HG02970 (cell line): ENCODE data around the gene SLC45A1.
"Not testable (repeated sequence)": the region's sequence is repeated elsewhere in the genome, so short reads cannot be mapped to it uniquely, and the experiment has no call there.

Experiments
- ATAC-seq: cut with Tn5 transposase; IDR thresholded peaks from one replicate; pipeline ENCODE4 v1.9.1; 2021; ENCODE audit warnings: mild to moderate bottlenecking, moderate library complexity, moderate number of reproducible peaks; ENCODE audit not compliant: unreplicated experiment, low FRiP score

The SLC45A1 gene

DNA sequence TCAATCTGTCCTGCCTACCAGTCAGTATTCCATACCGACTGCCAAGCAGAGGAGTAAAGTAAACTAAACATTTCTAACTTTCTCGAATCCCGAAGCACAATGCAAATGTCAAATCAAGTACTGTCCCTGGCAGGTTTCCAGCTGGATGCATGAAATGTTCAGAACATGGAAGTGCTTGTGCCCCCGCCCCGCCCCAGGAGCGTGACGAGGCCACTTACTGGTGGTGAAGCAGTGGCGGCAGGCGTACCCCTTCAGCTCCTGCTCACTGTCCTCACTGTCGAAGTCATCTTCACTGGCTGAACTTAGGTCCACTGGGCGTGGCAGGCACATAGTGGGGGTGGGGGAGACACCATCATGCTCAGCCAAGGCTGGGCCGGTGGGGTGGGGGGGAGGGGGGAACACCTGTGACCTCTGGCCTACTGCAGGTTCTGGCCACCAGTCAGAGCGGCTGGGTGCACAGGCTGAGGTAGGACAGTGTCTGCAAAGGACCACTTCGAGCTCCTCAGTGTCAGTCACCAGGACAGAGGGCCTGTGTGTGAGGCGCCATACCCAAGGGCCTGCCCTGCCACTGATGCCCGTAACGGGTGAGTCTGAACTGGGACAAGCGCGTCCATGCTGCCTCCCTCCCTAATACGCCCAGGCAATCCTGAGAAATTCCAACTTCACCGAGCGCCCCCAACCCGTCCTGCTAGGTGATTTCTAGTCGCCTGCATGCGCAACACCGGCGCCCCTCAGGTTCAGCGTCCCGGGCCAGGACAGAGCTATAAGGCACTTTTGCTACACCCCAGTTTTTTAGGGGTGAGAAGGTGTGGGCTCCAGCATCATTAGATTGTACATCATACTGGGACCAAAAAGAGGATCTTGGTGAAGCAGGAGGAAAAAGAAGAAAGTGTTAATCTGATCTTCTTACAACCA lies 46.9 kb downstream of the SLC45A1 start:
- ATAC-seq, result no peak

DNA sequence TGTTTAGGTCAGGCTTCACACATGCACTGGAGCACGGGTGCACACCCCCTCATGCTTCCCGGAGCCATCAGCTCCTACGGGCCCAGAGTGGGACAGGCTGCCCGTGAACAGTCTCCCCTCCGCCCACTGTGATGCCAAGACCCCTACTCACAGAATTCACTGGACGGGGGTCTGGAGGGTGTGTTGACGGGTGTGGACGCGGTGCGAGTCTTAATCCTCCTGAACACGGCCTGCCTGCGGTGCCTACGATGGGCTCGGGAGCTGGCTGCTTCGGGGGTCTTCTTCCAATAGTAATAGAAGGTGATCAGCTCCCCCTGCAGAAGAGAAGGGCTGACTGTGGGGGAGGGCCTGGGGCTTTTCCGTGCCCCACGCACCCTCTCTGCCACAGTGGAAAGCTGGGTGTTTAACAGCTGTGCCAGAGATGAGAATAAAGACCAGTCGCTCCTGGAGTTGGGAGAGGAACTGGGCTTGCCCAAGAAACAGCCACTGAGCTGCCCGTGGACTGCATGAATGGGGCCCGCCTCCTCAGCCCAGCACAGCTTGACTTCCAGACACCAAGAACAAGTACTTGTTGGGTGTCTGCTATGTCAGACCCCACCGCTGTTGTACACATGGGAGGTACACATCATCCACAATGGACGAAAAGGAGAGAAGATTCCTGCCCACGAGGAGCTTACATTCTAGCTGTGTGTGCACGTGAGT lies 47.9 kb downstream of the SLC45A1 start:
- no peak for ATAC-seq

DNA sequence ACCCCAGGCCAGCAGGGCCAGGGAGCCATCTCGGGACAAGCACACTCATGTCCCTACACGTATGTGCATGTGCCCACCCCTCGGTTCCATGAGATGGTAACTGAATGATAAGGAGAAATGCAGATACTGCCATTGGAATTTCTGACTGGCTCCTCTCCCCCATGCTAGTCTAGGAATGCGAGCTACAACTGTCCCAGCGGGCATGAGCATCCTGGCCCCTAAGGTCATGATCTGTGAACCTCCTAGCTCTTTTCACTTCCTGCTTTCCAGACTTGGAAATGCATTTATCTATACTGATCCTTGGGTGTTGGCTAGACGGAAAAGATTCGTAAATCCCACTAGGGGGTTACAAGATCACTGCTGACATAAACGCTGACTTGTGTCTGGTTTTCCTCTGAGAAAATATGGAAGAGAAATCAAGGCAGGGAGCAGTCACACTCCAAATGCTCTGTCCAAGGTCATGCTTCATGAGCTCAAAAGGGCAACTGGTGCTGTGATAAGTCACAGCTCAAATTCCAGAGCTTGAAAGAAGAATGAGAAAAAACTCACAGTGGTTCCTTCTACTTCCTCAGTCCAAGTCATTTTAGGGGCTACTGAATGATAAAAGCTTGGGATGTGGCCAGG lies 49.8 kb downstream of the SLC45A1 start:
- ATAC-seq, result no peak

DNA sequence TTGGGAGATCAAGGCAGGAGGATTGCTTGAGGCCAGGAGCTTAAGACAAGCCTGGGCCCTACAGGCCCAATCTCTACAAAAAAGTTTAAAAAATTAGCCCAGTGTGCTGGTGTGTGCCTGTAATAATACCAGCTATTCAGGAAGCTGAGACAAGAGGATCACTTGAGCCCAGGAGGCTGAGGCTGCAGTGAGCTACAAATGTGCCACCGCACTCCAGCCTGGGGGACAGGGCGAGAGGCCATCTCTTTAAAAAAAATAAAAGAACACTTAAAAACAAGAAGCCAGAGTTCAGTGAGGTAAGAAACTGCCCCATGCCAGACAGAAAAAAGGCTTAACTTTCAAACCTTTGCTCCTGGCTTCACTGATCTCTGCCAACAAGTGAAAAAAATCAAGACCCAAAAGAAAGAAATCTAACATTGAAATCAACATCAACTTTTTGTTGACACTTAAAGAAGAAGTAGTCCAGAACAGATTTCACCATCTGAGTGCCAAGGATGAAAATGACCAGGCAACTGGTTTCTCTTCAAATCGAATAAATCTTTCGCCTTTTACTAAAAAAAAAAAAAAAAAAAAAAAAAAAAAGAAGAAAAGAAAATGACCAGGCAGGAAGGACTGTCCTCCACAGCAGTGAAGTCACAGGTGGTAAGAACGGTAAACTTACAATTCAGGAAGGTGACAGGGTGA lies 51.2 kb downstream of the SLC45A1 start:
- no peak for ATAC-seq

DNA sequence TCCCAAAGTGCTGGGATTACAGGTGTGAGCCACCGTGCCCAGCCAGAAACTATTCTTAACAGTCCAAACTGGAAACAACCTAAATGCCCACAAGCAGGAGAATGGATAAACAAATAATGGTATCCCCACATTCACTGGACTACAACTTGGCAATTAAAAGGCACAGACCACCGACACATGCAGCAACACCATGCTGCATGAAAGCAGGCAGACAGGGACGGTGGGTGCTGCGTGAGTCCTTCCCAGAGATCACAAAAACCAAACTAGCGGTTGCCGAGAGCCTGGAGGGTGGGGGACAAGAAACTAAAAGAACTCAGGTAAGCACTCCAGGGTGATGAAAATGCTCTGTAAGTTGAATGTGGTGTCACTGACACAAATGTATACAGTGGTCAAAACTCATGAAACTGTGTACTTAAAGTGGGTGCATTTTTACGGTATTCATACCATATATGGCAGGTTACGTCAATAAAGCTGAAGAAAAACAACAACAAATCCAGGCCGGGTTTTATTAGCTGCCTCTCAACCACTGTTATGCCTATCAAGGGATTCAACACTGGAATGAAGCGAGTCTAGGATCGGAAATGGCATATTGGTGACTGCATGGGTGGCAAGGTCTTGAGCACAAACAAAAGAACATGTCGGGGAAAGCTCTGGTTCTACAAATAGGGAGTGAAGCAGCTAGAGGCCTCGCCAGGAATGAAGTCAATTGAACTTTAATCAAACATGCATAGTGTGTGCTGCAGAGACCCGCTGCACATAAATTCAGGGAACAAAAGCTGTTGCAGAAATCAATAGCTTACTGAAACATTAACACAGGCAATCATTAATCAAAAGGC lies 52.4 kb downstream of the SLC45A1 start:
- no peak for ATAC-seq

DNA sequence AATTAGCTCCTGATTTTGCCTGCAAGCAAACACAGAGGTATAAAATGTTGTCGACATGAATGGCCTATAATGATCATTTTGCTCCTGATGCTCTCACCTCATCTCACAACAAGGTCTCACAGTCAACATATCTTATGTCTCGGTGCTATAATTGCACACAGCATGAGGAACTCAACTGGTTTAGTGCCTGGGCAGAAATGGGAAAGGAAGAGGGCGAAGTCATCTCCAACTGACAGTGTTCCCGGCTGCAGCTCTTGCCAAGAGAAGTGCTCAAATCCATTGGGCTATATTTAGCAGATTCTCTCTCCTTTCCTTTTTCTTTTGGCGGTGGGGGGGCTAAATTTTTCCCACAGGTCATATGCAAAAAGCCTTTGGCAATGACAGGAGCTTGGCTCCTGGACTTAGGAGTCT lies 53.0 kb downstream of the SLC45A1 start:
- no peak for ATAC-seq

DNA sequence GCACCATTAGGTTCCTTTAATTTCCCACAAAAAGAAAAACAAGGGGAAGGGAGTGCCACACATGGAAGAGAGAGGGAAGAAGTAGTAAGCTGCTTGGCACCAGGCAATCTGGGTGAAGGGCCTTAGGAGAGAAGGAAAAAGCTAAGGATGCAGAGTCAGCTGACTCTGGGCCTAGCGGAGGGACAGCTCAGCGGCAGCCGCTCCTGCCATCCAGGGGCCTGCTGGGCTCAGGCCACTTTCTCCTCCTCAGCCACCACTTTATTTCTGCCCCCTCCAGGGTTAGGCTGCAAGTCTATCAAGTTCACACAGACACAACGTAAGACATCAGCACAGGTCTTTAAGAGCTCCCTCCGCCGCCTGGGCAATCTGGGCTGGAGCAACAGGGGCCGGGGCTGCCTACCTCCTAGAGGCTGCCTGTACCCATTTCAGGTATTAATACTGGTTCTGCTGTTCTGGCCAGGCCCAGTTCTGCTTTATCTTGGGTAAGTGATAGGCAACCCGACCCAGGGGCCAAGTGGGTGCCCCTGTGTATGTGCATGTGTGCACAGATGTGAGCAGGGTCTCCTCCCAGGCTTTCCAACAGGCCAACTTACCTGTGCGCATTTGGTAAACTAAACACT lies 53.6 kb downstream of the SLC45A1 start:
- ATAC-seq, result no peak

DNA sequence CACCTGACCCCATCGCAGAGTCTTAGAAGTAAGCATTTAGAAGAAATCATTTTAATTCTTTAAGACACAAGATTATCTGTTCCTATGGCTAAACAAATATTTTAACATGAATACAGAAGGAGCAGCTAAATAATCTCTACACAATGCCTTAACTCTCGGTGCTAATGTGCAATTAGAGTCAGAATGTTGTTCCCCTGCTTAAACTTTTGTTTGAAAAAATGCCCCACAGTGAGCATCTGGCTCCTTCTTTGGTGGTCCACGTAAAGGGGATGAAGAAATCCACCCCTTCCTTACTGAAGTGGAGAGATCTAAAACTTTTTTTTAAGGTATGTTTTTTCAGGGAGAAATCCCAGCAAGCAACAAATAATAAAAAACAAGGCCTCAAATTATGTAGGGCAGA lies 55.2 kb downstream of the SLC45A1 start:
- ATAC-seq, result no peak

DNA sequence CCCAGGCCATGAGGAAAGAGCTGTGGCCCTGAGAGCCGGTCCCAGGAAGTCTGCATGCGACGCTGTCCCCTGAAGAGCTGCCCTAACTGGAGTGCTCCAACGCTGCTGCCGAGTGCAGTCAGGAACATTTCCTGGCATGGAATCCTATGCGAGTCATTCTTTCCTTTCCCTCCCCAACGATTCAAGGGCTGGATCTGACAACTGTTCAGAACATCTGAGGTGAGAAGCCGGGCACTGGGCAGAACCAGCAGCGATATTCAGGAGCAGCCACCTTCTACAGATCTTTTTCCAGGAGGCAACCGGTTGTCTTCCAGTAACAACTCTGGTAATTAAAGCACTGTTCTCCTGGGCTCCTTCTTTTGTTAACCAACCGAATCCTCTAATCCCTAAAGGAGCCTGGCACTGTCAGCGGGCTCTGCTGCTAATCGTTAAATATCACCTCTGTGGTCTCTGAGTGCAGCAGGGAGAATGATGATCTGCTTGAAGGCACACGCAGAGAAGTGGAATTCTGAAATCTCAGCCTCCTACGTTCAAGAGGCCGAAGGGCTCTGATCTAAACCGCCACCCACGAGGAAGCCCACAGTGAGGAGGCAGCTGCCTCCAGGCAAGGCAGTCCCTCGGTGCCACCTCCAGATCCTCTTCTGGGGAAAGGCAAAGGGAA lies 55.8 kb downstream of the SLC45A1 start:
- ATAC-seq, result no peak

DNA sequence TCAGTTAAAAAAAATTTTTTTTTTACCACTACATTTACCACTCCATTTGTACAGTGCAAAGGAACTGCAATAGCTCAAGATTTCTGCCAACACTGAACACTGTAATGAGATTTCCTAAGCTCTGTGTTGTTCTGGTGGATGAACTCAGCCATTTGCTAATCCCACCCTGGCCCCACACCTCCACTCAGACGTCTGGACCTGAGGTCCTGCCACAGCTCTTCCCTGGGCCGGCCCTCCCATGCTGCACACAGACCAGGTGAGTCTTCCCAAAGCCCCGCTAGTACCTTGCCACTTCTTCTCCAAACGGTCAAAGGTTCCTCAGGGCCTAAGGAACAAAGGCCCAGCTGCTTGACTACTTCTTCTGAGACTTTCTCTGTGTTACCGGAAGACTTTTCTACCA lies 56.4 kb downstream of the SLC45A1 start:
- ATAC-seq, result no peak

DNA sequence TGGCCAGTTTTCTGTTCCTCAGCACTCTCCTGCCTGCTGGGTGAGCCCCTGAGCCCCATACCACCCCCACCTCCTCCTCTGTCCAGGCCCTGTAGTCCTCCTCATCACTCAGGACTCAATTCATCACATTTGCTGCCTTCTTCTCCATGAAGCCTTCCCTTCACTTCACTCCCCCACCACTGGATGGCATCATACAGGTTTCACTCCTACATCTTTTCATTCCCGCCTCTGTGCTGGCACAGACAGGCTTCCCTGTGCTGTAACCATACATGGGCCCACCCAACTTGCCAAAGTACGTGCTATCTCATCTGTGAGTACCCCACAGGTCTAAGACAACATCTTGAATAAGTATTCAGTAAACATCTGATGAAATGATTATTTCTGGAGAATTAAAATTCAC lies 56.9 kb downstream of the SLC45A1 start:
- ATAC-seq, result no peak

DNA sequence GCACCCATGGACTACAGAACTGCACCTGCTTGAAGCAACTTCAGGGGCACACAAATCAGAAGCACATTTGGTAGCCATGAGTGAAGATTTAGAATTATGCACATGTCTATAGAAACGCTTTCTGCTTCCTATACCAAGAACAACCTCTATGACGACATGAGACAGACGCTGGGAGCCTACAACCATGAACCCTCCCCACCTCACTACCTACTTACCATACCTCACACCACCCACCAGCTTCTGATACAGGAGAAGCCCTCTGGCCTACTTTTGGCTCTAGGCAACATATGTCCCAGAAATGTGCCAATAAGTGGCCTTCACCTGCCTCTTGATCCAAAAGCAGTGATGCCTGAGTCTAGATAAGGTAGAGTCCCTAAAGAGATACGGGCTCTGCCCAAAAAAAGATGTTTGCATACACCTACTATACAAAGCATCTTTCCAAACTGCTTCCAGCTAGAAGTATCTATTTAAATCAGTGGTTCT lies 58.5 kb downstream of the SLC45A1 start:
- ATAC-seq, result no peak

DNA sequence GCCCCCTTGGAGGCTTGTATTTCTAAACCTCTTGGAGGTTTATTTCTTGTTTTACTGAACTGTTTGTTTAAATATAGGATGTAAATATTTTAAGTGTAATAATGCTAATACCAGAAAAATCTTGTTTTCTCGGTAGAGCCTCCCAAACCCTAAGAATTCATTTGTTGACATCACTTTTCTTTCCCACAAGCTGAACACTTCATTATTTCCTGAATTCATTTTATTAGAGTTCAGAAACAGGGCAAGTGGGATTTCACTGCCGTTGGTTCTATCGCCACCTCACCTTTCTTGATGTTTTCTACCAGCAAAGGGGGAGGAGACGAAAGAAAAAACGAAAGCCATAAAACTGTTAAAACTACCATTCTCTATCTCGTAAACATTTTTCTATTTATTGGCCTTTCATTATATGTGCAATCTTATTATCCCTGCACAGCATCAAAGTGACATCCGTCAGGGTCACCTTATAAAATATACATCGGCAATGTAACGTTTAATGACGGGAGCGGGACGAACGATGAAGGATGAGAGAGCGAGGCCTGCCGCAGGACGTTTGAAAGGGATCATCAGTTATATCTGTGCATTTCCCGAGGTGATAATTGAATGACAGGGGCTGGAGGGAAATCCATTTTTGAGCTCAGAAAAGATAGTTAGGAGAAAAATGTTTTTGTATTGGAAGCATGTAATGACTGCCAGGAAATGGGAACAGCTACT lies 59.5 kb downstream of the SLC45A1 start:
- ATAC-seq, result no peak

DNA sequence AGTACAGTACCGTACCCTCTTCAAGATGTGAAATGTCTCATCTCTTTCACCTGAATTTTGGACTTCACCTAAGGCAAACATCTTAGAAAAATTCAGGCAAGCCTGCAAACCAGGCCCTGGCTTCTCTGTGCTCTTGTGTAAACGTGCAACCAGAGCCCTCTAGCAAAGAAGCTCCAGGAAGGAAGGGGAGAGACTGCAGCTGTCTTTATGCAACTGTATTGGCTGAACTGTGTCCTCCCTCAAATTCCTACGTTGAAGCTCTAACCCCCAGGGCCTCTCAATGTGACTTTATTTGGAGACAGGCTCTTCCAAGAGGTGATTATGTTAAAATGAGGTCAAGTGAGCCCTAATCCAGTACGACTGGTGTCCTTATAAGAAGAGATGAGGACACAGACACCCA lies 60.3 kb downstream of the SLC45A1 start:
- no peak for ATAC-seq

DNA sequence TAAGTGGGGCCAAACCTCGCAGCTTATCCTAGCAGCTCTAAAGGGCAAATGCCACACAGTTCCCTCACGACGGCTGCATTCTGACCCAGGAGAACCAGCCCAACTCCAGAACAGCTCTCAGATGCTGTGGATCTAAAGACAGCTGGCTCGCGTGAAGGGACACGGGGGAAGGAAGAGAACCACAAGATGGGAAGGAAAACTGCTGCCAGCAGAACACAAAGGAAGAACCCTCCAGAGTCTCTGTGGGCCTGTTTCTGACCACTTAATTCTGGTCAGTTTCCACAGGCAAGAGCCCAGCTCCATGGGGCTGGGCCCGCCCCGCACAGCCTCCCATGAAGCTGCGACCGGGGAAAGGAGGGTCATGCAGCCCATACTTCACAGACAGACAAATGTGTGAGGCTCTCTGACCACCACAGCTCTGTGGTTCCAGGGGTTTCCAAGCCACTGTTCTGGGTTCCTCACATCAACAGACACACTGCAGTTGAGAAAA lies 61.1 kb downstream of the SLC45A1 start:
- ATAC-seq, result no peak

DNA sequence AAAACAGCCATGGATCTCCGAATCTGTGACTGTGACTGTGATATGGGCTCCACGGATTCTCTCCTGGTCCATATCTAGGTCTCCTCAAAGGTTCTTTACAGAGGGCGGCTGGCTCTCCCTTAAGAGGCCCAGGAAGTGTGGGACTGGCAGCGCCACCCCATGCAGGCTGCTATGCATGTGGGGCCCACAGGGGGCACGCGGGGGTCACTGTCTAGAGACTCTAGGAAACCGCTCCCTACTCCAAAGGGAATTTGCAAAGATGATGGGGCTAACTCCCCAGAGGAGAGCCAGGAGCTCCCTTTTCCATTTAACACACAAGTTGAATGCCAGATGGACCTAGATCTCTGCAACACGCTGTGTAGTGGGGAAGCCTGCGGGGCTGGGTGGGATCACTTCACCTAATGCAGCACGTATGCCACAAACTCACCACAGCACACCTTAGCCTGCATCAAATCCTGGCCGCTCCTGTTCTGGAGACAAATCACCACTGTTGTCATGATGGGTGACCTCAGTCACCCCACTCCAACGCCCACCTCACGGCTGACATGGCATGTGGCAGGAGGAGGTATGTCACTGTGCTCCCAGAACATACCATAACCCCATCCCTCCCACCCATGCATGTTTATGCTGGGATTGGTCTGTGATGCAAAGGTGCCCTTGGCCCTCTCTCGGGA lies 61.7 kb downstream of the SLC45A1 start:
- no peak for ATAC-seq

DNA sequence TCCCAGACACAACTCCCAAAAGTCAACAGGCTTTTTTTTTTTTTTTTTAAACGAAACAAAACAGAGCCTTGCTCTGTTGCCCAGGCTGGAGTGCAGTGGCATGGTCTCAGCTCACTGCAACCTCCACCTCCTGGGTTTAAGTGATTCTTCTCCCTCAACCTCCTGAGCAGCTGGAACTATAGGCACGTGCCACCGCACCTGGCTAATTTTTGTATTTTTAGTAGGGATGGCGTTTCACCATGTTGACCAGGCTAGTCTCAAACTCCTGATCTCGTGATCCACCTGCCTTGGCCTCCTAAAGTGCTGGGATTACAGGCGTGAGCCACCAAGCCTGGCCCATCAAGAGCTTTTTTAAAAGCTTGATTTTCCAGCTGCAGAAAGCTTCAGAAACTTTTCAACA lies 62.4 kb downstream of the SLC45A1 start:
- not testable (repeated sequence) for ATAC-seq

DNA sequence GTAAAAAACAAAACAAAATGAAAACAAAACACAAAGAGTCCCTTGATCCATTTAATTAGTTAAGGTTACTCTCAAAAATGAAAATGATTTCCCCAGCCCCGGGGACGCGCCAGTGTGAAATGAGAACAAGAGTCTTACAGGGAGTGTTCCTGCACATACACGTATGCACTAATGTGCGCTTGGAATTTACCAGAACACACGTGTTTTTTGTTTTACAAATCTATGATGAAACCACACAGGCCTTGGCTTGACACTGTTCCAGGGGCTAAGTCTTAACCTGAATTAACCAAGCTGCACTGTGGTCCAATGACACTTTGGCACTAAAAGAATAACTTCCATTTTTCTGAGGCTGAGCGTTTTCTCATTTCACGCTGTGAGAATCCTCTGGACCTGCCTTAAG lies 63.7 kb downstream of the SLC45A1 start:
- ATAC-seq, result no peak
